SK-N-DZ (cell line): ENCODE measurements around the gene PITPNB.

ENCODE experiments used
- DNase-seq: peaks from one replicate; pipeline ENCODE4 v3.0.0-alpha.2; 2015; ENCODE audit warnings: low spot score

The PITPNB gene

GRCh38 chr22:27881421-27881820 lies 37.6 kb downstream of the PITPNB start:
- no peak for DNase-seq

- peak; percentile 68 for DNase-seq
These were observed 38.2 kb downstream of the PITPNB start for GRCh38 chr22:27880778-27881394.

- DNase-seq, result peak; percentile 52
These were observed 39.1 kb downstream of the PITPNB start for GRCh38 chr22:27879923-27880322.

- DNase-seq, result no peak
These were observed 40.5 kb downstream of the PITPNB start for GRCh38 chr22:27878541-27878940.

- DNase-seq, result no peak
These were observed 41.6 kb downstream of the PITPNB start for GRCh38 chr22:27877501-27877900.

- DNase-seq, result no peak
These were observed 42.4 kb downstream of the PITPNB start for GRCh38 chr22:27876684-27877083.

- no peak for DNase-seq
These were observed 43.1 kb downstream of the PITPNB start for GRCh38 chr22:27875951-27876350.

GRCh38 chr22:27874764-27875163 lies 44.3 kb downstream of the PITPNB start:
- no peak for DNase-seq

GRCh38 chr22:27874185-27874584 lies 44.9 kb downstream of the PITPNB start:
- DNase-seq, result no peak

- no peak for DNase-seq
These were observed 45.6 kb downstream of the PITPNB start for GRCh38 chr22:27873472-27873871.

- no peak for DNase-seq
These were observed 46.6 kb downstream of the PITPNB start for GRCh38 chr22:27872488-27872887.

- no peak for DNase-seq
These were observed 47.6 kb downstream of the PITPNB start for GRCh38 chr22:27871306-27872014.

- no peak for DNase-seq
These were observed 48.5 kb downstream of the PITPNB start for GRCh38 chr22:27870234-27871191.

- no peak for DNase-seq
These were observed 50.2 kb downstream of the PITPNB start for GRCh38 chr22:27868732-27869282.

- no peak for DNase-seq
These were observed 50.9 kb downstream of the PITPNB start for GRCh38 chr22:27867953-27868731.

GRCh38 chr22:27867085-27867952 lies 51.7 kb downstream of the PITPNB start:
- DNase-seq, result no peak

- no peak for DNase-seq
These were observed 52.6 kb downstream of the PITPNB start for GRCh38 chr22:27866135-27867084.

GRCh38 chr22:27865496-27865895 lies 53.6 kb downstream of the PITPNB start:
- no peak for DNase-seq

GRCh38 chr22:27863556-27863955 lies 55.5 kb downstream of the PITPNB start:
- no peak for DNase-seq
